ENCODE measurements around the gene URB1.

Gene URB1

DNA sequence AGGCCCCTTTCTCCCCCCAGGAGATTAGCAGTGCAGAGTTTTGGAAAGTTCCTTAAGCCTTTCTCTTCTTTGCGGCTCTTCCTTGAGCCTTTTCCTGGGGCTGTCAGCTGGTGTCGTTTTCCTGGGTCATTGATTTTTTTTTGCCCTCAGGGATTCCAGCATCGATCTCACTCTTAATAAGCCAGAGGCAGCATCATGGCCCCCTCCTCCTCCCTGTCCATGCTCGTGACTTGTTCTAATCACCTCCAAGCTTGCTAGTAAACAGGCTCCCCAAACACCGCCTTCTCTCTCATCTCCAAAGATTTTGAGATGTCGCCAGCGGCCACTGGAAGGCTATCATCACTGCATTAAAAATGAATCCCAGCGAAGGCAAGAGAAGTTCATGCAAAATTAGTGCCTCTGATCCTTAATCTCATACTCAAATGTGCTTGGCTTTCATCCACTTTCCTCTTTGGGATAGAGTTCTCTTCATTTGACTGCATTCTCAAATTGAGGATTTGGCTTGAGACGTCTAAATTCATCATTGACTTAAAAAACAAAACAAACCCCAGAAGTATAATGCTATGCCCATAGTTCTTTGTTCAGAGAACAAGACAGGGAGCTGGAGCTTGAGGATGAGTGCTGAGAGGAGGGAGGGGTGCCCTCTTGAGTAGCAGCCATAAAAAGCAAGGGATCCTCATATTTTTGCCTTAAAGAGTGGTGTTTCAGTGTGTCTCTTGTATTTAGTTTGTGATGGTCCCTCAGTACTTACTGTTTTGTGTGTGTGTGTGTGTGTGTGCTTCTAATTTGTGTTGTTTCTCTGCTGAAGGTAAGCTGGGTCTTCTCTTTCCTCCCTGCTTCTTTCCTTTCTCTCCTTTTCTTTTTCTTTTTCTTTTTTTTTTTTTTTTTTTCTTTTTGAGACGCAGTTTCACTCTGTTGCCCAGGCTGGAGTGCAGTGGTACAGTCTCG is 22.9 kb upstream of the URB1 start:
- POLR2A ChIA-PET = no interaction called here
- Histone ChIP-seq H3K27me3 (replicated peaks in 2 of 5; ENCODE audit: control insufficient read depth in 4 of 5, insufficient read depth in 5 of 5, low read length in 4 of 5) (peaks cover 0 to 7% (median 0%) of the 10 kb centered on the region in 5 experiments), H3K4me3 (ENCODE audit: control insufficient read depth in 1 of 7, extremely low read depth in 1 of 7, insufficient read depth in 4 of 7, low read depth in 2 of 7, low read length in 6 of 7) (no peak overlapping the region), H3K36me3 (ENCODE audit: control insufficient read depth in 4 of 4, insufficient read depth in 4 of 4, low read length in 3 of 4) (no peaks in the 10 kb centered on the region), H3K27ac (ENCODE audit: insufficient read depth in 1 of 2, low read depth in 1 of 2, low read length in 2 of 2, poor library complexity in 1 of 2, severe bottlenecking in 2 of 2) (no peak overlapping the region), H3K9me3 (ENCODE audit: control extremely low read depth in 1 of 5, control insufficient read depth in 4 of 5, insufficient read depth in 2 of 5, low read depth in 1 of 5, low read length in 4 of 5) (no peaks in the 10 kb centered on the region), H3K4me1 (ENCODE audit: control extremely low read depth in 1 of 4, control insufficient read depth in 4 of 4, insufficient read depth in 4 of 4, low read length in 3 of 4) (peaks cover 0 to 30% (median 22%) of the 10 kb centered on the region in 4 experiments)
- no peak for DNase-seq
- 95% methylated on average over 8 of the region's 11 CpGs for WGBS (ENCODE audit: insufficient coverage)
- CTCF ChIA-PET = interaction anchor here (1.0 to 7.7 kb wide), 6 partner anchors 9 to 332 kb away, joined by 3 to 48 read pairs (median 4); no protein-coding TSS in a partner anchor

DNA sequence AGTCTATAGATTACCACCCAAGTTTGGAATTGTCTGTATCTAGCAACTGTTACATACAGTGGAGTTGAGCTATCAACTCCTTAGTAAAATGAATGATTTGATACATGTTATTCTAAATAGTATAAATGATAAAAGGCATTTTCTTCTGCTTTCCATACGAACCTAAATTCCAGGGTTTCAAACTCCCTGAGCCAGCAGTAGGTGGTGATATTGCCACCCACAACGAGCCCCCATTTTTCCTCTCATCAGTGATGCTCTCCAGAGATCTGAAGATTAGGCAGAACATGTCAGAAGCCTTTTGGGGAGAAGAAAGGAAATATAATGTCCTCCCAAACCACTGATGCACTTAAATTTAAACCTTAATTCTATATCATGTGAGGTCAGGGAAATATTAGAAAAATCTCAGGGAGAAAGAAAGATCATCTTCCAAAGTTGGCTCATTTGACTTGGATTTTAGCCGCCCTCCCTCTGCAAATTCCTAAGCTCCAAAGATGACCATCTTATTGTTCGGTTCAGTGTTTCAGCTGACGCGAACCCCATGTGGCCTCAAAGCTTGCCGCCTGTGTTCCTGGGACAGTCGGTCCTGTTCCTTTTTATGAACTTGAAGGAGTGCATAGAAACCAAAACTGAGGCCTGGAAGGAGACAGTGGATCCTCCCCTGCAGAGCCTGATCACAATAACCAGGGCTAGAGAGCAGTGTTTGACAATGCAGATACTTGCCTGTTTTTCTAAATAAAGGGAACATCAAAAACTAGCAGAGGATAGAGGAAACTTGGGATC is 22.0 kb upstream of the URB1 start:
- Histone ChIP-seq H3K27me3 (replicated peaks in 2 of 5; ENCODE audit: control insufficient read depth in 4 of 5, insufficient read depth in 5 of 5, low read length in 4 of 5) (peaks cover 0 to 9% (median 0%) of the 10 kb centered on the region in 5 experiments), H3K9me3 (ENCODE audit: control extremely low read depth in 1 of 5, control insufficient read depth in 4 of 5, insufficient read depth in 2 of 5, low read depth in 1 of 5, low read length in 4 of 5) (no peaks in the 10 kb centered on the region), H3K4me1 (ENCODE audit: control extremely low read depth in 1 of 4, control insufficient read depth in 4 of 4, insufficient read depth in 4 of 4, low read length in 3 of 4) (peaks cover 0 to 31% (median 22%) of the 10 kb centered on the region in 4 experiments), H3K4me3 (ENCODE audit: control insufficient read depth in 1 of 7, extremely low read depth in 1 of 7, insufficient read depth in 4 of 7, low read depth in 2 of 7, low read length in 6 of 7) (no peak overlapping the region), H3K36me3 (ENCODE audit: control insufficient read depth in 4 of 4, insufficient read depth in 4 of 4, low read length in 3 of 4) (no peaks in the 10 kb centered on the region), H3K27ac (ENCODE audit: insufficient read depth in 1 of 2, low read depth in 1 of 2, low read length in 2 of 2, poor library complexity in 1 of 2, severe bottlenecking in 2 of 2) (no peak overlapping the region)
- ChIA-PET POLR2A (no interaction called here), CTCF (interaction anchor here (0.7 to 7.7 kb wide), 16 partner anchors 10 to 333 kb away, joined by 3 to 48 read pairs (median 4); partner anchors contain the start of gene URB1)
- DNase-seq = peak in 2 of 3 donors; percentile 56 to 57
- WGBS (ENCODE audit: insufficient coverage) = 95% methylated on average over 5 of the region's 8 CpGs

GRCh38 chr21:32413697-32414578 is 21.1 kb upstream of the URB1 start:
- ChIA-PET POLR2A (no interaction called here), CTCF (interaction anchor here (0.7 to 7.7 kb wide), 17 partner anchors 11 to 334 kb away, joined by 3 to 48 read pairs (median 4); partner anchors contain the start of gene URB1)
- Histone ChIP-seq H3K36me3 (ENCODE audit: control insufficient read depth in 4 of 4, insufficient read depth in 4 of 4, low read length in 3 of 4) (no peaks in the 10 kb centered on the region), H3K4me3 (ENCODE audit: control insufficient read depth in 1 of 7, extremely low read depth in 1 of 7, insufficient read depth in 4 of 7, low read depth in 2 of 7, low read length in 6 of 7) (peak overlapping the region in 1 of 7 experiments; percentile 87), H3K9me3 (ENCODE audit: control extremely low read depth in 1 of 5, control insufficient read depth in 4 of 5, insufficient read depth in 2 of 5, low read depth in 1 of 5, low read length in 4 of 5) (no peaks in the 10 kb centered on the region), H3K27ac (ENCODE audit: insufficient read depth in 1 of 2, low read depth in 1 of 2, low read length in 2 of 2, poor library complexity in 1 of 2, severe bottlenecking in 2 of 2) (no peak overlapping the region), H3K27me3 (replicated peaks in 2 of 5; ENCODE audit: control insufficient read depth in 4 of 5, insufficient read depth in 5 of 5, low read length in 4 of 5) (peaks cover 0 to 9% (median 0%) of the 10 kb centered on the region in 5 experiments), H3K4me1 (ENCODE audit: control extremely low read depth in 1 of 4, control insufficient read depth in 4 of 4, insufficient read depth in 4 of 4, low read length in 3 of 4) (peaks cover 0 to 31% (median 22%) of the 10 kb centered on the region in 4 experiments)
- peak in 2 of 3 donors; percentile 15 to 28 for DNase-seq
- 98% methylated on average over 5 of the region's 7 CpGs for WGBS (ENCODE audit: insufficient coverage)

- peaks cover 0 to 9% (median 0%) of the 10 kb centered on the region in 5 experiments for H3K27me3 ChIP-seq (replicated peaks in 2 of 5; ENCODE audit: control insufficient read depth in 4 of 5, insufficient read depth in 5 of 5, low read length in 4 of 5)
- H3K9me3 ChIP-seq (ENCODE audit: control extremely low read depth in 1 of 5, control insufficient read depth in 4 of 5, insufficient read depth in 2 of 5, low read depth in 1 of 5, low read length in 4 of 5) = no peaks in the 10 kb centered on the region
- DNase-seq = no peak
- peak overlapping the region; percentile 37 to 87 (median 72) for H3K4me3 ChIP-seq (ENCODE audit: control insufficient read depth in 1 of 7, extremely low read depth in 1 of 7, insufficient read depth in 4 of 7, low read depth in 2 of 7, low read length in 6 of 7)
- POLR2A ChIA-PET = no interaction called here
- H3K27ac ChIP-seq (ENCODE audit: insufficient read depth in 1 of 2, low read depth in 1 of 2, low read length in 2 of 2, poor library complexity in 1 of 2, severe bottlenecking in 2 of 2) = no peak overlapping the region
- no peaks in the 10 kb centered on the region for H3K36me3 ChIP-seq (ENCODE audit: control insufficient read depth in 4 of 4, insufficient read depth in 4 of 4, low read length in 3 of 4)
- 10% methylated on average over 26 of the region's 32 CpGs for WGBS (ENCODE audit: insufficient coverage)
- peaks cover 0 to 31% (median 22%) of the 10 kb centered on the region in 4 experiments for H3K4me1 ChIP-seq (ENCODE audit: control extremely low read depth in 1 of 4, control insufficient read depth in 4 of 4, insufficient read depth in 4 of 4, low read length in 3 of 4)
- CTCF ChIA-PET = interaction anchor here (1.3 to 7.7 kb wide), 6 partner anchors 13 to 187 kb away, joined by 3 to 48 read pairs (median 4); partner anchors contain the start of gene URB1
Measured at GRCh38 chr21:32413015-32413504, 20.2 kb upstream of the URB1 start.

- Histone ChIP-seq H3K27ac (ENCODE audit: insufficient read depth in 1 of 2, low read depth in 1 of 2, low read length in 2 of 2, poor library complexity in 1 of 2, severe bottlenecking in 2 of 2) (peak within 1 kb of the TSS in 1 of 2 experiments; percentile 25), H3K9me3 (ENCODE audit: control extremely low read depth in 1 of 5, control insufficient read depth in 4 of 5, insufficient read depth in 2 of 5, low read depth in 1 of 5, low read length in 4 of 5) (no peaks in the 10 kb centered on the region), H3K27me3 (replicated peaks in 2 of 5; ENCODE audit: control insufficient read depth in 4 of 5, insufficient read depth in 5 of 5, low read length in 4 of 5) (peaks cover 0 to 9% (median 0%) of the 10 kb centered on the region in 5 experiments), H3K4me1 (ENCODE audit: control extremely low read depth in 1 of 4, control insufficient read depth in 4 of 4, insufficient read depth in 4 of 4, low read length in 3 of 4) (peaks cover 0 to 31% (median 22%) of the 10 kb centered on the region in 4 experiments), H3K36me3 (ENCODE audit: control insufficient read depth in 4 of 4, insufficient read depth in 4 of 4, low read length in 3 of 4) (no peaks in the 10 kb centered on the region), H3K4me3 (ENCODE audit: control insufficient read depth in 1 of 7, extremely low read depth in 1 of 7, insufficient read depth in 4 of 7, low read depth in 2 of 7, low read length in 6 of 7) (peak within 1 kb of the TSS; percentile 37 to 87 (median 72))
- under 1% methylated on average over 84 of the region's 104 CpGs for WGBS (ENCODE audit: insufficient coverage)
- peak; percentile 64 to 78 (median 78) for DNase-seq
- CTCF ChIA-PET = interaction anchor here (1.5 to 7.7 kb wide), 4 partner anchors 10 to 188 kb away, joined by 3 to 48 read pairs (median 6); no protein-coding TSS in a partner anchor
- POLR2A ChIA-PET = no interaction called here
Measured at GRCh38 chr21:32412162-32413014, 19.6 kb upstream of the URB1 start, which contains the start of gene EVA1C. Gene EVA1C (plus strand): TSS chr21:32412706. CDS start chr21:32412854, 148 bp downstream.
